Esophagus muscularis mucosa (tissue), 4 donors: ENCODE measurements around the gene CRY2. TPM values are rescaled to one million over a fixed set of nuclear protein-coding genes. Genes with fewer than 3 reads are reported as not detected.

Experiments
- DNase-seq: peaks from one replicate; pipeline ENCODE4 v3.0.0-alpha.2; 2017; ENCODE audit errors: extremely low spot score
- H3K27ac ChIP-seq, 4 donors: fragments of 200-600 bp; sonication (generic); replicated peaks in 1 of 4; 1 replicate in 3 of 4; 2 replicates in 1 of 4; pipeline ENCODE4 v1.5.1; 2016 to 2019; ENCODE audit warnings: mild to moderate bottlenecking in 1 of 4
- H3K27me3 ChIP-seq, 4 donors: fragments of 200-600 bp; sonication (generic); one replicate each; pipeline versions ENCODE4 v1.5.1 to v1.6.0; 2016 to 2019
- H3K36me3 ChIP-seq, 4 donors: fragments of 200-600 bp; sonication (generic); one replicate each; pipeline ENCODE4 v1.5.1; 2016 to 2019
- H3K4me1 ChIP-seq, 4 donors: fragments of 200-600 bp; sonication (generic); one replicate each; pipeline ENCODE4 v1.5.1; 2016 to 2019
- H3K4me3 ChIP-seq, 4 donors: fragments of 200-600 bp; sonication (generic); 1 replicate in 2 of 4; 2 replicates in 2 of 4; pipeline ENCODE4 v1.5.1; 2016 to 2019; ENCODE audit warnings: mild to moderate bottlenecking in 4 of 4, moderate library complexity in 1 of 4
- H3K9me3 ChIP-seq, 4 donors: fragments of 200-600 bp; sonication (generic); 1 replicate in 3 of 4; 2 replicates in 1 of 4; pipeline ENCODE4 v1.5.1; 2016 to 2019
- EP300 ChIP-seq: sonication (generic); formaldehyde crosslinking; IDR thresholded peaks from one replicate; pipeline ENCODE4 v1.6.1; 2017; ENCODE audit warnings: antibody characterized with exemption
- POLR2A ChIP-seq: fragments of 450-650 bp; IDR thresholded peaks from one replicate; pipeline ENCODE4 v1.6.1; 2017; ENCODE audit warnings: antibody characterized with exemption, moderate library complexity, mild to moderate bottlenecking, low read depth
- POLR2AphosphoS5 ChIP-seq, 2 donors: sonication (generic); formaldehyde crosslinking; IDR thresholded peaks; one replicate each; pipeline ENCODE4 v1.6.1; 2017; ENCODE audit warnings: antibody characterized with exemption in 2 of 2
- WGBS: methylation state at CpG from one replicate; pipeline ENCODE4 v1.1.5; 2018; 5-methylcytosine and 5-hydroxymethylcytosine counted together
- intact Hi-C: fragments of 100-400 bp; cut with DNase I; formaldehyde crosslinking; loops from one replicate; pipeline ENCODE4 v1.15.1; 2023
- total RNA-seq, 4 donors: library from RNA; depleted of rRNA; stranded (reverse); fragments of >200 nt; gene quantifications; one replicate each; pipeline versions ENCODE4 v1.1.0 to v1.2.1, GENCODE V29; 2016
- TF ChIP-seq, protein P1 (sequence below), 3 experiments: fragments of 200-600 bp in 2 of 3; fragments of 450-650 bp in 1 of 3; sonication (generic) in 2 of 3; IDR thresholded peaks; one replicate each; pipeline ENCODE4 v1.5.1; 2017 to 2019; ENCODE audit warnings: antibody characterized with exemption in 3 of 3, mild to moderate bottlenecking in 2 of 3, moderate library complexity in 1 of 3

The CRY2 gene
- total RNA-seq, 4 donors from 2014 or later: 32.0 to 57.6 (median 49.7) TPM

DNA sequence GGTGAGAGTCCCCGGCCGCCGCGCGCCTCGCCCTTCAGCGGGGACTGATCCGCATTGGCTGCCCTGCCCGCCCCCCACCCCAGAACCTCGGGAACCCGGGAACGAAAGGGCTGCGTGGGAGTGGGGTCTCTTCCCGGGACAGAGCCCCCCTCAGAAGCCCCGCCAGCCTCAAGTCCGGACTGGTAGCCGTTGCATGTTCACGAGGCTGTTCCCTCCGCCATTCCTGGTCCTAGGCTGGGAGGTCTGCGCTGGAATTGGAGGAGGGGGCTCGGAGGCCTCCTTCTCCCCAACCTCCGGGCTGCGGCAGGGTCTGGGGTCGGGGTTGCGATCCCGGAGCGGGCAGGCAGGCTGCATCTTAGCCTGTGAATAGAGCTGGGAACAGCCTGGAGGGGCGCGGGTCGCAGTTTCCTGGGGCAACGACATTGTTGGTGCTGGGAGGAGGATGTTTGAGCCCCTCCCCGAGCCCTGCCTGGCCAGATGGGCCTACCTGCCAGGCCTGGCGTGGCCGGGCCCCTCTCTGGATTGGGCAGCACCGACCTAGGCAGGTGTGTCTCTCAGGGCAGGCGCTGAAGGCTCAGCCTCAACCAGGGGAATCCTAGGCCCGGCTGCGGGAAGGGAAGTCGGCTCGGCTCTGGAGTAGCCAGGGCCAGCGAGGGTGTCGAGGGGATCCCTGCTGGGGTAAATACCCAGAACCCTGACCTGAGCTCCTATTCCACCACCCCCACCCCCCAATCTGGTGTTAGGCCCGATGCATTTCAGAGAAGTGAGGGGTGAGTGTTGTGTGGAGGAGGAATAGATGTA lies 38.8 kb downstream of the CRY2 start:
- TF ChIP-seq POLR2A (no peak), POLR2AphosphoS5 (IDR thresholded peaks at IDR 0.05) (peak in 1 of 2 donors; percentile 8)
- Histone ChIP-seq H3K27me3 (no peaks in the 10 kb centered on the region), H3K36me3 (peaks cover 9 to 25% (median 21%) of the 10 kb centered on the region in 4 donors), H3K4me3 (peak overlapping the region; percentile 54 to 74 (median 58)), H3K4me1 (peaks cover 3 to 15% (median 13%) of the 10 kb centered on the region in 4 donors), H3K27ac (no peak overlapping the region), H3K9me3 (no peaks in the 10 kb centered on the region)
- WGBS: 42% methylated on average over 15 of the region's 43 CpGs
- no peak for DNase-seq
- intact Hi-C loops: no loop called here

DNA sequence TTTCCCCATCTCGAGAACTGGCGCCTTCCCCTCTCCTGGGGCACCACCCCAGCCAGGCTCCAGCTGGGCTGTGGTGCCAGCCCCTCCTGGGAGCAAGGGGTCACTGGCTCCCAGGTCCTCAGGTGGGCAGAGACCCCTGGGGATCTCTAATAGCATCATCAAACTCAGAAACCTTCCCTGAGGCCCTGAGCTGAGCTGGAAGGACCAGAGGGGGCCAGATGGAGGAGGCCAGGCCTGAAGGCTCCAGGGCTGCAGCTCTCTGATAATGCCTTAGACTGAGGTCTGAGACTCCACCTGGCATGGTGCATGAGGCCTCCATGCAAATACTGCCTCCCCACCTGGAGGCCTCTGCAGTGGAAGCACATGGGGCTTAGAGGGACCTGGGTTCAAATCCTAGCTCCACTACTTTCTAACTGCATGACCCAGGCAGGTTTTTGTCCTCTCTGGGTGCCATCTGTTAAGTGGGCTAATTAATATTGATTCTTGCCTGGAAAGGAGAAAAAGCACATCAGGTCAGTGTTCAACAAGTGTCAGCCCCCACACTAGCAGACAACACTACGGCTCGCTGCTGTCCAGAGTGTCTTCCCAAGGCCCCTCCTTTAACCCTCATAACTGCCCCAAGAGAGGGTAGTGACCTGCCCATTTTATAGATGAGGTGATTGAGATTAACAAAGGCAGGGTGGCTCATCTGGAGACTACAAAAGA lies 39.7 kb downstream of the CRY2 start:
- H3K27me3 ChIP-seq: no peaks in the 10 kb centered on the region
- intact Hi-C loops: no loop called here
- H3K36me3 ChIP-seq: peaks cover under 1 to 16% (median 13%) of the 10 kb centered on the region in 4 donors
- DNase-seq: no peak
- TF ChIP-seq, protein P1, sequence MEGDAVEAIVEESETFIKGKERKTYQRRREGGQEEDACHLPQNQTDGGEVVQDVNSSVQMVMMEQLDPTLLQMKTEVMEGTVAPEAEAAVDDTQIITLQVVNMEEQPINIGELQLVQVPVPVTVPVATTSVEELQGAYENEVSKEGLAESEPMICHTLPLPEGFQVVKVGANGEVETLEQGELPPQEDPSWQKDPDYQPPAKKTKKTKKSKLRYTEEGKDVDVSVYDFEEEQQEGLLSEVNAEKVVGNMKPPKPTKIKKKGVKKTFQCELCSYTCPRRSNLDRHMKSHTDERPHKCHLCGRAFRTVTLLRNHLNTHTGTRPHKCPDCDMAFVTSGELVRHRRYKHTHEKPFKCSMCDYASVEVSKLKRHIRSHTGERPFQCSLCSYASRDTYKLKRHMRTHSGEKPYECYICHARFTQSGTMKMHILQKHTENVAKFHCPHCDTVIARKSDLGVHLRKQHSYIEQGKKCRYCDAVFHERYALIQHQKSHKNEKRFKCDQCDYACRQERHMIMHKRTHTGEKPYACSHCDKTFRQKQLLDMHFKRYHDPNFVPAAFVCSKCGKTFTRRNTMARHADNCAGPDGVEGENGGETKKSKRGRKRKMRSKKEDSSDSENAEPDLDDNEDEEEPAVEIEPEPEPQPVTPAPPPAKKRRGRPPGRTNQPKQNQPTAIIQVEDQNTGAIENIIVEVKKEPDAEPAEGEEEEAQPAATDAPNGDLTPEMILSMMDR (IDR thresholded peaks at IDR 0.05): no peak
- TF ChIP-seq POLR2A: no peak
- no peak for TF ChIP-seq EP300
- no peak overlapping the region for H3K4me3 ChIP-seq
- WGBS: 93% methylated on average over 2 of the region's 4 CpGs
- H3K27ac ChIP-seq: no peak overlapping the region
- H3K9me3 ChIP-seq: no peaks in the 10 kb centered on the region
- H3K4me1 ChIP-seq: peaks cover 3 to 14% (median 12%) of the 10 kb centered on the region in 4 donors

DNA sequence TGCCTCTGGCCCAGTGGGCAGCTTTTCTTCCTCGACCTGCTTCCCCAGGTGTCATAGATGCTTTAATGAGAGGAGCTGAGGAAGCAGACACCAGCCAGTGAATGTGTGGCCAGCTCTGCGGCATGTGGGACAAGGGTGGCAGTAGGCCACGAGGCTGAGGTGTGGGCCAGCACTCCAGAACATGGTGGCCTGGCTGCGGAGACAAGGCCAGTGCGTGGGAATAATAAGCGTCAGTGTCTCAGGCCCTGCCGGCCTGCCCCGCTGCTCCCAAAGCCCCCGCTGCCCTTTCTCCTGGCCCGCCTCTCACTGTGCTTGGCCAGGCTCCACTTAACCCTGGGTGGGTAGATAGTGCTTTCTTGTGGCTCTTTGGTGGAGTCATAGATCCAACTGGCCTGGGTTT lies 40.3 kb downstream of the CRY2 start:
- Histone ChIP-seq H3K9me3 (no peaks in the 10 kb centered on the region), H3K36me3 (peaks cover 0 to 10% (median 7%) of the 10 kb centered on the region in 4 donors), H3K4me3 (no peak overlapping the region), H3K27ac (no peak overlapping the region), H3K27me3 (no peaks in the 10 kb centered on the region), H3K4me1 (peaks cover 3 to 14% (median 12%) of the 10 kb centered on the region in 4 donors)
- WGBS: 94% methylated on average over 10 of the region's 10 CpGs
- TF ChIP-seq POLR2AphosphoS5 (IDR thresholded peaks at IDR 0.05): no peak
- no peak for TF ChIP-seq EP300
- TF ChIP-seq, protein P1 (IDR thresholded peaks at IDR 0.05): no peak
- TF ChIP-seq POLR2A: no peak
- intact Hi-C loops: no loop called here
- DNase-seq: no peak

DNA sequence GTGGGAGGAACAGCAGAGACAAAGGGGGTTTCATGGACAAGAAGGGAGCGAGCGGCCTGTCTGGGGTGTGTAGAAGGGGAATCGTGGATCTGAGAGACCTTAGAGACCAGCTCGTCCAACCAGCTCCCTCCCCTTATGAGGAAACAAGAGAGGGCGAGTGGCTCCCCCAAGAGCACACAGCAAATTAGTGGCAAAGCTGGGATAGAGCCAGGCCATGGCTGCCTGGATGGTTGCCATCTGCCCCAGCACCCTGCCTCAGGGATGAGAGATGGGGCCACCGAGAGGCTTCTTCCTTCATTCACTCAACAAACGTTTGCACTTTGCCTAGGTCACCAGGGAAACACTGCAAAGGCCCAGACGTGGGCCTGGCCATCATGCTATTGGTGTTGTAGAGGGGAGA lies 42.3 kb downstream of the CRY2 start:
- no peaks in the 10 kb centered on the region for H3K9me3 ChIP-seq
- intact Hi-C loops: no loop called here
- TF ChIP-seq POLR2AphosphoS5 (IDR thresholded peaks at IDR 0.05): no peak
- no peak for TF ChIP-seq POLR2A
- TF ChIP-seq, protein P1 (IDR thresholded peaks at IDR 0.05): no peak
- TF ChIP-seq EP300: no peak
- H3K4me3 ChIP-seq: no peak overlapping the region
- peaks cover 3 to 14% (median 12%) of the 10 kb centered on the region in 4 donors for H3K4me1 ChIP-seq
- no peak overlapping the region for H3K27ac ChIP-seq
- WGBS: 84% methylated on average over 8 of the region's 8 CpGs
- H3K27me3 ChIP-seq: peaks cover 0 to 3% (median 0%) of the 10 kb centered on the region in 4 donors
- H3K36me3 ChIP-seq: no peaks in the 10 kb centered on the region
- DNase-seq: no peak

DNA sequence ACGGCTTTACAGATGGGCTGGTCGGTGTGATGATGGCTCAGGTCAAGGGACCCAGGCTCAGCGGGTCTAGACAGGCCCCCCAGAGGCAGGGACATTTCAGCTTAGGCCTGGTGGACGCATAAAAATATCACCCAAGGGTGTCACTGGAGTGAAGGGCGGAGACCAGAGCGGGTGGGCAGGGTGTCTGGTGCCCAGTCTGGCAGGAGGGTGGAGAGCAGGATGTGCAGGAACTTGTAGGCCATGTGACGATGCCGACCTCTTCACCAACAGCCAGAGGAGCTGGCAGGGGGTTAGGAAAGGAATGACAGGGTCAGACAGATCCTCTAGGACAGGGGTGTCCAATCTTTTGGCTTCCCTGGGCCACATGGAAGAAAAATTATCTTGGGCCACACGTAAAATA lies 42.7 kb downstream of the CRY2 start:
- H3K27me3 ChIP-seq: peaks cover 0 to 8% (median 0%) of the 10 kb centered on the region in 4 donors
- no peaks in the 10 kb centered on the region for H3K9me3 ChIP-seq
- intact Hi-C loops: no loop called here
- TF ChIP-seq POLR2A (no peak), POLR2AphosphoS5 (IDR thresholded peaks at IDR 0.05) (no peak), EP300 (no peak)
- TF ChIP-seq, protein P1 (IDR thresholded peaks at IDR 0.05): no peak
- no peaks in the 10 kb centered on the region for H3K36me3 ChIP-seq
- peaks cover 3 to 13% (median 11%) of the 10 kb centered on the region in 4 donors for H3K4me1 ChIP-seq
- DNase-seq: no peak
- no peak overlapping the region for H3K27ac ChIP-seq
- H3K4me3 ChIP-seq: no peak overlapping the region
- 87% methylated on average over 9 of the region's 9 CpGs for WGBS
